HG03378 (cell line): ENCODE measurements around the gene OR2V2.
A peak's percentile ranks its signal among the peaks of the same experiment; 100 is the strongest.
"Not testable (repeated sequence)": the region's sequence is repeated elsewhere in the genome, so short reads cannot be mapped to it uniquely, and the experiment has no call there.

Source experiments
- ATAC-seq: cut with Tn5 transposase; IDR thresholded peaks from one replicate; pipeline ENCODE4 v1.9.1; 2021; ENCODE audit warnings: mild to moderate bottlenecking, moderate library complexity; ENCODE audit not compliant: unreplicated experiment

Gene OR2V2

GRCh38 chr5:181142054-181142453, 5.3 kb upstream of the OR2V2 start:
- no peak for ATAC-seq

GRCh38 chr5:181145133-181145532, 2.3 kb upstream of the OR2V2 start:
- ATAC-seq = no peak

GRCh38 chr5:181149355-181149754, 2.0 kb downstream of the OR2V2 start:
- ATAC-seq = no peak

- no peak for ATAC-seq
Observed at GRCh38 chr5:181149806-181150733, 2.7 kb downstream of the OR2V2 start.

- no peak for ATAC-seq
Observed at GRCh38 chr5:181151146-181151545, 3.8 kb downstream of the OR2V2 start.

GRCh38 chr5:181152406-181152805, 5.0 kb downstream of the OR2V2 start:
- ATAC-seq = no peak

- no peak for ATAC-seq
Observed at GRCh38 chr5:181153814-181154213, 6.4 kb downstream of the OR2V2 start.

GRCh38 chr5:181156758-181157157, 9.4 kb downstream of the OR2V2 start:
- ATAC-seq = no peak

- ATAC-seq = no peak
Observed at GRCh38 chr5:181158869-181159268, 11.5 kb downstream of the OR2V2 start.

- ATAC-seq = peak; percentile 47
Observed at GRCh38 chr5:181159286-181160151, 12.1 kb downstream of the OR2V2 start.

- ATAC-seq = peak; percentile 47
Observed at GRCh38 chr5:181160152-181160754, 12.9 kb downstream of the OR2V2 start.

GRCh38 chr5:181160755-181161533, 13.6 kb downstream of the OR2V2 start:
- ATAC-seq = not testable (repeated sequence)

GRCh38 chr5:181161534-181162175, 14.3 kb downstream of the OR2V2 start:
- ATAC-seq = no peak

GRCh38 chr5:181163487-181164075, 16.2 kb downstream of the OR2V2 start:
- ATAC-seq = no peak

- ATAC-seq = no peak
Observed at GRCh38 chr5:181164076-181164952, 16.9 kb downstream of the OR2V2 start.

- ATAC-seq = no peak
Observed at GRCh38 chr5:181166812-181167733, 19.7 kb downstream of the OR2V2 start.

- no peak for ATAC-seq
Observed at GRCh38 chr5:181167814-181168488, 20.6 kb downstream of the OR2V2 start.
